Upper lobe of left lung (tissue), 6 donors: Measurements from ENCODE around the gene SMPD1. TPM values are rescaled to one million over a fixed set of nuclear protein-coding genes. Genes with fewer than 3 reads are reported as not detected.
A peak's percentile ranks its signal among the peaks of the same experiment; 100 is the strongest.

Experiments
- ATAC-seq, 2 donors: fragments of 200-7000 bp; cut with Tn5 transposase; one replicate each; pipeline ENCODE4 v1.9.1; 2022; ENCODE audit warnings: mild to moderate bottlenecking in 2 of 2, moderate library complexity in 2 of 2; ENCODE audit not compliant: low FRiP score in 2 of 2
- DNase-seq, 2 donors: peaks; one replicate each; pipeline ENCODE4 v3.0.0-alpha.2; 2019 to 2020
- H3K27ac ChIP-seq, 4 donors: fragments of 200-600 bp; sonication (generic); one replicate each; pipeline ENCODE4 v1.5.1; 2016 to 2019
- H3K27me3 ChIP-seq, 4 donors: fragments of 200-600 bp; sonication (generic); one replicate each; pipeline ENCODE4 v1.5.1; 2017 to 2019
- H3K36me3 ChIP-seq, 4 donors: fragments of 200-600 bp; sonication (generic); one replicate each; pipeline ENCODE4 v1.5.1; 2016 to 2019
- H3K4me1 ChIP-seq, 4 donors: fragments of 200-600 bp; sonication (generic); one replicate each; pipeline ENCODE4 v1.5.1; 2018 to 2019
- H3K4me3 ChIP-seq, 4 donors: fragments of 200-600 bp; sonication (generic); one replicate each; pipeline ENCODE4 v1.5.1; 2017 to 2019; ENCODE audit warnings: mild to moderate bottlenecking in 2 of 4, moderate library complexity in 1 of 4
- H3K9me3 ChIP-seq, 4 donors: fragments of 200-600 bp; sonication (generic); one replicate each; pipeline ENCODE4 v1.5.1; 2018 to 2019
- CTCF ChIP-seq, 6 experiments: fragments of 450-650 bp in 4 of 6; fragments of 200-600 bp in 2 of 6; sonication (generic) in 2 of 6; IDR thresholded peaks; one replicate each; pipeline ENCODE4 v1.5.1; 2016 to 2019; ENCODE audit warnings: antibody characterized with exemption in 6 of 6
- EP300 ChIP-seq, 4 donors: sonication (generic); formaldehyde crosslinking; IDR thresholded peaks; one replicate each; pipeline ENCODE4 v1.5.1; 2017; ENCODE audit warnings: antibody characterized with exemption in 4 of 4, control low read depth in 2 of 4
- POLR2A ChIP-seq, 4 donors: fragments of 450-650 bp; IDR thresholded peaks; one replicate each; pipeline ENCODE4 v1.5.1; 2016 to 2017; ENCODE audit warnings: antibody characterized with exemption in 4 of 4, mild to moderate bottlenecking in 2 of 4
- POLR2AphosphoS5 ChIP-seq, 2 donors: sonication (generic); formaldehyde crosslinking; IDR thresholded peaks; one replicate each; pipeline ENCODE4 v1.5.1; 2017; ENCODE audit warnings: antibody characterized with exemption in 2 of 2
- WGBS, 2 donors: methylation state at CpG; one replicate each; pipeline ENCODE4 v1.1.5; 2017 to 2018; 5-methylcytosine and 5-hydroxymethylcytosine counted together
- total RNA-seq, 6 donors: library from RNA; depleted of rRNA in 4 of 6; stranded (reverse); fragments of >200 nt in 4 of 6; gene quantifications; one replicate each; pipeline versions ENCODE4 v1.1.0 to v1.2.1, GENCODE V29; 2016 to 2021
- donor health status: DM: no; HTN: no; CAD: no; lungs with moderate emphysema.
- donor health status: DM: no; HTN: yes; CAD: no; lungs with severe emphysema.

Gene SMPD1
- total RNA-seq, 6 donors from 2014 or later = 25.3 to 62.9 (median 53.9) TPM

- TF ChIP-seq POLR2A (IDR thresholded peaks at IDR 0.05) (no peak), POLR2AphosphoS5 (IDR thresholded peaks at IDR 0.05) (no peak), EP300 (IDR thresholded peaks at IDR 0.05) (no peak), CTCF (IDR thresholded peaks at IDR 0.05) (no peak)
- peaks cover 0 to 49% (median 21%) of the 10 kb centered on the region in 4 donors for H3K36me3 ChIP-seq
- peaks cover 0 to 6% (median 0%) of the 10 kb centered on the region in 4 donors for H3K4me1 ChIP-seq
- 54 to 59% methylated on average over 2 of the region's 2 CpGs for WGBS, 2 donors
- H3K9me3 ChIP-seq = no peaks in the 10 kb centered on the region
- ATAC-seq = no peak
- H3K27ac ChIP-seq = no peak overlapping the region
- no peak overlapping the region for H3K4me3 ChIP-seq
- no peak for DNase-seq
- no peaks in the 10 kb centered on the region for H3K27me3 ChIP-seq
These were observed 16.1 kb downstream of the SMPD1 start for GRCh38 chr11:6406370-6406769.

GRCh38 chr11:6410695-6411430, 20.6 kb downstream of the SMPD1 start:
- ATAC-seq = no peak
- Histone ChIP-seq H3K27ac (no peak overlapping the region), H3K27me3 (no peaks in the 10 kb centered on the region), H3K36me3 (peaks cover 0 to 27% (median 15%) of the 10 kb centered on the region in 4 donors), H3K4me3 (no peak overlapping the region), H3K9me3 (no peaks in the 10 kb centered on the region), H3K4me1 (peaks cover 3 to 10% (median 10%) of the 10 kb centered on the region in 4 donors)
- peak in 1 of 2 donors; percentile 80 for DNase-seq
- TF ChIP-seq CTCF (IDR thresholded peaks at IDR 0.05) (no peak), POLR2A (IDR thresholded peaks at IDR 0.05) (no peak), EP300 (IDR thresholded peaks at IDR 0.05) (no peak), POLR2AphosphoS5 (IDR thresholded peaks at IDR 0.05) (no peak)
- 93 to 97% methylated on average over 9 to 22 of the region's 23 CpGs for WGBS, 2 donors

- no peaks in the 10 kb centered on the region for H3K27me3 ChIP-seq
- WGBS, 2 donors = 91 to 94% methylated on average over 7 to 10 of the region's 10 CpGs
These were observed 21.3 kb downstream of the SMPD1 start for GRCh38 chr11:6411594-6412031.

GRCh38 chr11:6413791-6414201, 23.5 kb downstream of the SMPD1 start:
- Histone ChIP-seq H3K27ac (no peak overlapping the region), H3K36me3 (peaks cover 0 to 23% (median 15%) of the 10 kb centered on the region in 4 donors), H3K4me3 (no peak overlapping the region), H3K4me1 (peaks cover 14 to 25% (median 18%) of the 10 kb centered on the region in 4 donors), H3K9me3 (no peaks in the 10 kb centered on the region), H3K27me3 (no peaks in the 10 kb centered on the region)
- no peak for ATAC-seq
- 87 to 89% methylated on average over 12 of the region's 12 CpGs for WGBS, 2 donors
- TF ChIP-seq EP300 (IDR thresholded peaks at IDR 0.05) (no peak), POLR2A (IDR thresholded peaks at IDR 0.05) (no peak), POLR2AphosphoS5 (IDR thresholded peaks at IDR 0.05) (no peak)
- DNase-seq = no peak

More at GRCh38 chr11:6411594-6412031, 21.3 kb downstream of the SMPD1 start:
- Histone ChIP-seq H3K27ac (no peak overlapping the region), H3K36me3 (peaks cover 0 to 27% (median 15%) of the 10 kb centered on the region in 4 donors), H3K9me3 (no peaks in the 10 kb centered on the region), H3K4me3 (no peak overlapping the region), H3K4me1 (peaks cover 3 to 10% (median 10%) of the 10 kb centered on the region in 4 donors)
- no peak for ATAC-seq
- no peak for DNase-seq
- no peak for TF ChIP-seq POLR2A (IDR thresholded peaks at IDR 0.05)

- Histone ChIP-seq H3K4me3 (no peak overlapping the region), H3K36me3 (peaks cover 0 to 12% (median 8%) of the 10 kb centered on the region in 4 donors), H3K27ac (no peak overlapping the region), H3K27me3 (no peaks in the 10 kb centered on the region), H3K4me1 (peaks cover 20 to 35% (median 22%) of the 10 kb centered on the region in 4 donors), H3K9me3 (no peaks in the 10 kb centered on the region)
- DNase-seq (no peak), ATAC-seq (no peak)
- WGBS, 2 donors = 53 to 64% methylated on average over 3 of the region's 3 CpGs
- no peak for TF ChIP-seq POLR2AphosphoS5 (IDR thresholded peaks at IDR 0.05)
These were observed 24.6 kb downstream of the SMPD1 start for GRCh38 chr11:6414874-6415328.

- TF ChIP-seq POLR2AphosphoS5 (IDR thresholded peaks at IDR 0.05) (no peak), CTCF (IDR thresholded peaks at IDR 0.05) (no peak), EP300 (IDR thresholded peaks at IDR 0.05) (no peak), POLR2A (IDR thresholded peaks at IDR 0.05) (no peak)
- peaks cover 21 to 37% (median 24%) of the 10 kb centered on the region in 4 donors for H3K4me1 ChIP-seq
- no peak overlapping the region for H3K4me3 ChIP-seq
- ATAC-seq (no peak), DNase-seq (no peak)
- H3K27ac ChIP-seq = no peak overlapping the region
- peaks cover 0 to 4% (median 3%) of the 10 kb centered on the region in 4 donors for H3K36me3 ChIP-seq
- H3K27me3 ChIP-seq = no peaks in the 10 kb centered on the region
- 86 to 89% methylated on average over 6 of the region's 6 CpGs for WGBS, 2 donors
- H3K9me3 ChIP-seq = no peaks in the 10 kb centered on the region
These were observed 25.5 kb downstream of the SMPD1 start for GRCh38 chr11:6415797-6416196.
